ENCODE data around the gene LAD1.

- TF ChIP-seq CTCF (IDR thresholded peaks at IDR 0.05 in 4 of 5, conservative IDR thresholded peaks at IDR 0.05 in 1 of 5) (no peak), POLR2A (IDR thresholded peaks at IDR 0.05) (no peak)
Measured at GRCh38 chr1:201397675-201398074, 1.4 kb downstream of the LAD1 start.
